ENCODE measurements around the gene CYBA.
"Not testable (repeated sequence)": the region's sequence is repeated elsewhere in the genome, so short reads cannot be mapped to it uniquely, and the experiment has no call there.

The CYBA gene

DNA sequence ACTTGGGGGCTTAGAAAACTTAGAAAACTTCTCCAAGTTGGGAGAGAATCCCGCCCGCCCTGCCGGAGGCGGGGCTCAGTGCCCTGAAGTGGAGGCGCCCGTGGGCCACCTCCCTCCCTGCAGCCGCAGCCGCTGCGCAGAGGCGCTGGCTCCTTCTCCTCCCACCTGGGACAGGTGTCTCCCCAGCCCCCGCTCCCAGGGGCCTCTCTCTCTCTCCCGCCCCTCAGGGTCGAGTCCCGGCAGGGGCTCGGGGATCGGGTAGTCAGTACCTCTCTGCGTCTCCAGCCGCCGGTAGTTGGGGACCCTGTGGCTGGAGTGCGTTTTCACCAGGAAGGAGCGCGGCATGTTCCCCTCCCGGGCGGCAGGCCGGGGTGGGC, 35.2 kb upstream of the CYBA start:
- FAIRE-seq, result no peak

DNA sequence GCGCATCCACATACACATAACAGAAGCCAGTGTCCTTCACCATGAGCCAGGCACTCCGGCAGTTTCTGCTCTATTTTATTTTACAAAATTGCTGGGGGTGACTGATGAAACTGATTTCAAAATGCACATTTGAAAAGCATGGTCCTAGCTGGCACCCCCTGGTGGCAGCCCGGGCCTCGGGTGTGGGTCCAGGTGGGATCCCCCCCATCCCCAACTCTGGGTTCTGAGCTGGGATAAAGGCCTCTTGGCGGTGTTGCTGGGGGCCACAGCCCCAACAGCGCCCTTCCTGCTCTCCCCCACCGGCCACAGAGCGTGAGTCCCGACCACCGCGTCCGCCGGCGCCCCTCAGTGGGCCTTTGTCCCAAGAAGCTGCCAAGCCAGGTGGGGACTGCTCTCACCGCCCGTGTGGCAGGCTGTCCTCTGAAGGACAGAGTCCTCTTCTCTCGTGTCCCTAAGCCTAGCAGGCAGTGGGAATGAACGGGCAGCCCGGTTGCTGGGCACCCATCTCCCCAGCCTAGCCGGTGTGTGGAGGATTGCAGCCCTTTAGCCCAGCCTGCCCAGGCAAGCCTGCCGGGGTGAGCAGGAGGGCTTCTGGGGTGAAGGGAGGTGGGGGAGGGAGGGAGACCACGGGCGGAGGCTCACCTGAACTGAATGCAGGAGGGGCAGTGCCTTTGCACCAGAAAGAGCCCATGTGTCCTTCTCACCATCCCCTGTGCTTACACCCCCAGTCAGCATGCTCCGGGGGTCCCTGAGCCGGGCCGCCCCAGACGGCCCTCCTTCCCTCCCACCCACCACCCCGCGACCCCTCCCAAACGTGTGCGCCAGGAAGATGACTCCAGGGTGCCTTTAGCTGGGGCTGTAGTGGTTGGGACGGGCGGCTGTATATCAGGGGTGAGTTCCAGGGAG, 34.6 kb upstream of the CYBA start:
- FAIRE-seq, result no peak

DNA sequence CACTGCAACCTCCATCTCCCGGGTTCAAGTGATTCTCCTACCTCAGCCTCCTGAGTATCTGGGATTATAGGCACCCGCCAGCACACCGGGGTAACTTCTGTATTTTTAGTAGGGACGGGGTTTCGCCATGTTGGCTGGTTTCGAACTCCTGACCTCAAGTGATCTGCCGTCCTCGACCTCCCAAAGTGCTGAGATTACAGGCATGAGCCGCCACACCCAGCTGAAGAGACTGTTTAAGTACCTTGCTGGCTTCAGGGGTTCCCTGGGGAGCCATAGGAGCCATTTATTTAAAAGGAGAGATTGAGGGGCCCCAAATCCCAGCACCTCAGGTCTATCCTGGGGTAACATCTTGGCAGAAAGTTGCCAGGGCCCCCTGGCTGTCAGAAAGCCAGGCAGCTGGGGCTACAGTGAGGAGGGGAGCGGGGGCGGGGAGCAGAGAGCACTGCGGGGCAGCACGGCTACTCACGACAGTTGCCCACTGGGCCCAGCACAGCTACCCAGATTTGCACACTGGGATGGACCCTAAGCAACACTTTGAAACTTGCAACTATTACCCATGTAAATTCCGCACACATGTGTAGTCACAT, 33.8 kb upstream of the CYBA start:
- no peak for FAIRE-seq

DNA sequence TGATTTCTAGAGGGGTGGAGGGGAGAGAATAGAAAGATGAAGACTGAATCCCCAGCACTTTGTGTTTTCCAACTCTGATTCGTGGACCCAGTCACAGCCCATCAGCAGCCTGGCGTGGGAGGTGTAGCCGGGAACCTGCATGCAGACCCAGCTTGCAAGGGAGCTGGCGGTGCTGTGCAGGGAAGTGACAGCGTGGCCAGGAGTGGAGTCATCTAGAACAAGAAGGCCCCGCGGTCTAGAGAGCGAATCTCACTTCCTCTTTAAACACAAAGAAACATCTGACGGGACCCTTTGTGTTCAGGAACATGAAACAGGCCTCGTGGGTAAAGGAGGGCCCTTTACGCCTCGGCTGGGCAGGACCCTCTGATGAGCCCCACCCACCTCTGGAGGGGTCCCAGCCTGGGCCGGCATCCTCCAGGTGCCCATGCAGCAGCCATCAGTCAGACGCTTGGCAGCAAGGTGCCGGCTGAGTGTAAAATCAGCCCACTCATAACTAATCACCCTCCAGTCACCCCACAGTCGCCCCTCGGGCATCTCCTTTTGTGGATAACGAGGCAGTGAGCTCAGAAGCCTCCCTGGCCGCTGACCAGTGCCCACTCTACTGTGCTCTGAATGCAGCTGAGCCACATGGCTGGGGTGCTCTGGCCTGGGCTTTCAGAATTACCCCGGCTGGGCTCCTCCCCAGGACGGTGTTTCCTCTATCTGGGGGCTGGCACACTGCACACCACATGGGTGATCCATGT, 31.0 kb upstream of the CYBA start:
- FAIRE-seq, result no peak

GRCh38 chr16:88681084-88681680, 30.3 kb upstream of the CYBA start:
- no peak for FAIRE-seq

DNA sequence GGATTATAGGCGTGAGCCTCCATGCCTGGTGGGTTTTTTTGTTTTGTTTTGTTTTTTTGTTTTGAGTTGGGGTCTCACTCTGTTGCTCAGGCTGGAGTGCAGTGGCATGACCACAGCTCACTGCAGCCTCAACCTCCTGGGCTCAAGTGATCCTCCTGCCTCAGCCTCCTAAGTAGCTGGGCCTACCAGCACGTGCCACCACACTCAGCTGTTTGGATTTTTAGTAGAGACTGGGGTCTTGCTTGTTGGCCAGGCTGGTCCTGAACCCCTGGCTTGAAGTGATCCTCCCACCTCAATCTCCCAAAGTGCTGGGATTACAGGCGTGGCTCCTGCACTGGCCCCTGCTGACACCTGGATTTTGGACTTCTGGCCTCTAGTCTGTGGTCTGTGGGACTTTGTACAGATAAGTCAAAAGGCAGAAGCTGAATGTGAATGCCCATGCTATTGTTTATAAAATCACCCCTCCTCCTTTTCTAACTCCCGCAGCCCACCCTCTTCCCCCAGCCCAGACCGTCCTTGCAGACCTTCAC, 29.8 kb upstream of the CYBA start:
- no peak for FAIRE-seq

- FAIRE-seq, result no peak
Observed at GRCh38 chr16:88678224-88678979, 27.5 kb upstream of the CYBA start.

DNA sequence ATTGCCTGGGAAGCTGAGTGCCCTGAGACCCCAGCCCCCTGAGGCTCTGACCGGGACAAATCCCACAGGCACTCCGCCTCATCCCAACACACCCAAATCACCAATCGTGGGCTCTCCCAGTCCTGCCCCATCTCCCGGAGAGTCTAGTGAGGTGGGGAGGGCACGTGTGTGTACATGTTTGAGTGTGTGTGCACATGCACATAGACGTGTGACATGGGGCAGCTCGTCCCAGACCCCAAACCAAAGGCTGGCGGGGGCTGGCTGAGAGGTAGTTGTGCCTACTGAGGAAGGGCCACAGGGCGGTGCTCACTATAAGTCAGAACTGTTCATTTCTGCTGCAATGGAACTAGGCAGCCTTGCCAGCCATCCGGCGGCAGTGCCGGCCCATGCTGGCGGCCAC, 26.9 kb upstream of the CYBA start:
- FAIRE-seq, result no peak

DNA sequence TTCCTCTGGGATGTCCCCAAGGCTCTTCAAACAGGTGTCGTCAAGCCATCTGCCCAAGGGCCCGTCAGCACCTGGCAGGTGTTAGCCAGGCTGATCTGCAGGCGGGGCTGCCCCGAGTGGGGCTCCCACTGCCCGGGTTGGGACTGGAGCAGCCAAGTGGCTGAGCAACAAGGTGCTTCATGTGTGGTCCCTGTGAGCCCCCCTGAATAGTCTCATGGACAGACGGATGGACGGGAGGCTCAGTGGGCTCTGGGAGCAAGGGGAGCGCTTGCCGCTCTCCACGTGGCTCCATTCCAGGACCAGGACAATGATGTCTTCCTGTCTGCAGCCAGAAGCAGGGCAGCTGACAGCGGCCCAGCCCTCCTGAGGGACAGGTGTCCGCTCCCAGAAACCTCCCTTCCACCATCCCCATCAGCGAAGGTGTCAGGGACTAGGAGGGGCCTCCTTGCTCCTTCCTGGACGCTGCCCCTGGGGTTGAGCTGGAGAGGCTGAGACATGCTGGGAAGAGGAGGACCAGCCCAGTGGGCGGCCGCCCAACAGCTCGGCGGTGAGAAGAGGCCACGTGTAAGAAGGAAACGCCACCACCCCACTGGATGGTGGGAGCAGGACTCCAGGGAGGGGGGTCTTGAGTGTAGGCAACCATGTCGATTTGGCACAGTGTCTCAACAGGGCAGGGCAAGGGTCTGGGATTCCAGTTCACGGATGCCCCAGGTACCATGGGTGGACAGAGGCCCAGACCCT, 25.8 kb upstream of the CYBA start:
- no peak for FAIRE-seq

DNA sequence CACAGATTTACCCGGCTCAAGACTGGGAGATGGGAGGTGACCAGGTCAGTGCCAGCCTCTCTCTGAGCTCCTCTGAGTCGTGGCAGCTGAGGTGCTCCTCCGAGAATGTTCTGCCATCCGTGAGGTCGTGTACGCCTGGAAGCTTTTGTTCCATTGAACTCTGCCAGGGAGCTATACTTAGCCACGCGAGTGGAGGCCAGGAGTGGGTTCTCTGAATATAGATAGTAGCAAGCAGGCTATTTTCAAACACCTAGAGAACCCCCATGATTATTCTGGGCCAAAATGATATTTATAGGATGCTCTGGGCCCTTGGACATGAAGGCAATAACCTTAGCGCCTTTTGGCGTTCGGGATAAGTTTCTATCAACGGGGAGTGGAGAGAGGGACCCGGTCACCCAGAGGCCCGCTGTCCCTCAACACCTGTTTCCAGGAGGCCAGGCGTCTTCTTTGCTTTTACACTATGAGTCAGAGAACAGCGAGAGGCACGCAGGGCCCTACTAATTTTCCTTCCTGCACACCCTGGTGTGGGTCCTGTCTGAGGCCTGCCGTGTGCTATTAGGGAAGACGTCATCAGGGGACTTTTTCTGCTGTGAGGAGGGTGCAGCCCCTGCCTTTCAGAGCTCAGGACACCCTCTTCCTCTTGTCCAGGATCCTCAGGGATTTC, 23.0 kb upstream of the CYBA start:
- FAIRE-seq, result no peak

DNA sequence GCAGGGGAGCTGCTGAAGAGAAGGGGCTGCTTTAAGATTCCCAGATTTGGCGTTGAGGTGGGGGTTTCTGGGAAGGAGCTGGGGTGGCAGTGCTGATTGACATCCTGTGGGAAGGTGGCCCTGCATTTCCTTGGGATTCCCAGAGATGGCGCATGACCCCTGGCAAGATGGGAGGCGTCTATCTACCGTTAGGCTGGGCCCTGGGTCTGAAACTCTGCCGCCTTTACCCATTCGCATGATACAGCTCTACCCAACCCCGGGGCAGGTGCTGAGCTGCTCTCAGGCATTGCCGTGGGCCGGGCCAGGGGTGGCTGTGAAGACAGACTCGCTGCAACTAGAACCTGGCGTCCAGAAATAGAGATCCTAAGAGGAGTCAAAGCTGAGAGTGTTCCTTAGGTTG, 21.9 kb upstream of the CYBA start:
- no peak for FAIRE-seq

GRCh38 chr16:88671806-88672205, 21.0 kb upstream of the CYBA start:
- FAIRE-seq, result no peak

- no peak for FAIRE-seq
Observed at GRCh38 chr16:88669980-88670379, 19.1 kb upstream of the CYBA start.

GRCh38 chr16:88669493-88669892, 18.6 kb upstream of the CYBA start:
- not testable (repeated sequence) for FAIRE-seq

- no peak for FAIRE-seq
Observed at GRCh38 chr16:88667461-88667860, 16.6 kb upstream of the CYBA start.

GRCh38 chr16:88665570-88665969, 14.7 kb upstream of the CYBA start:
- no peak for FAIRE-seq

DNA sequence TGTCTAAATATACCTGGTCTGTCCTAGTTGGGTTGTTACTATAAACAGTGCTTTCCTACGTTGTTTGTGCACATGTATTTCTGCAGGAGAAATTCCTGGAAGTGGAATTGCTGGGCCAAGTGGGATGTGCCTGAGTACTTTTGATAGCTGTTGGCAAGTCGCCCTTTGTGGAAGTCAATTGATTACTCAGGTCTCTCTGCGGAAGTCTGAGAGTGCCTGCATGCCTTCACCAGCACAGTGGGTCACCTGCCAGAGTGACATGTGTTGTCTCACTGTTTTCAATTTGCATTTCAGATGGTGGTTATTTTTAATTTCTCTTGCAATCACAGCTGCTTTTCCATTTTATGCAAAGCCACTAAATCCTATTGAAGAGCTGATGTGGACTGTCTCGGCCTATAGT, 14.3 kb upstream of the CYBA start:
- no peak for FAIRE-seq

- peak; percentile 96 for FAIRE-seq
Observed at GRCh38 chr16:88662843-88663606, 12.2 kb upstream of the CYBA start, which contains the start of gene MVD. Gene MVD, minus strand, starts transcription at chr16:88663091. Its CDS starts 11 bp downstream, at chr16:88663080.

- FAIRE-seq, result no peak
Observed at GRCh38 chr16:88662222-88662842, 11.5 kb upstream of the CYBA start.

- FAIRE-seq, result no peak
Observed at GRCh38 chr16:88661468-88661867, 10.6 kb upstream of the CYBA start.
